Measurements from ENCODE around the gene OXNAD1.

GRCh38 chr3:16245609-16246008 lies 19.4 kb upstream of the OXNAD1 start:
- TF ChIP-seq CTCF (IDR thresholded peaks at IDR 0.05; ENCODE audit: low read length) (no peak), EZH2 (optimal IDR thresholded peaks at IDR 0.05; ENCODE audit: low read depth, low read length) (no peak)

All from MM.1S (cell line).